ENCODE results near the gene GRPEL1.
"Not testable (repeated sequence)": the region's sequence is repeated elsewhere in the genome, so short reads cannot be mapped to it uniquely, and the experiment has no call there.

The GRPEL1 gene

GRCh38 chr4:7105276-7105675 is 37.4 kb upstream of the GRPEL1 start:
- no peaks in the 10 kb centered on the region for H3K79me2 ChIP-seq (ENCODE audit: control insufficient read depth, insufficient read depth, low read length)
- H4K5ac ChIP-seq (ENCODE audit: low read length): no peak overlapping the region
- no peak overlapping the region for H2BK120ac ChIP-seq (ENCODE audit: low read depth, low read length)
- no peak overlapping the region for H3K23ac ChIP-seq (ENCODE audit: low read length)
- H2AK5ac ChIP-seq (ENCODE audit: low read length): no peak overlapping the region
- no peaks in the 10 kb centered on the region for H3K79me1 ChIP-seq (ENCODE audit: low read length)
- H3K27me3 ChIP-seq (ENCODE audit: insufficient read depth, low read length, poor library complexity): no peaks in the 10 kb centered on the region
- DNase-seq: no peak
- H3K18ac ChIP-seq (ENCODE audit: low read length): no peak overlapping the region
- H3K56ac ChIP-seq (ENCODE audit: low read length): no peak overlapping the region
- H3K4me2 ChIP-seq (ENCODE audit: low read length): no peak overlapping the region
- H3K9ac ChIP-seq (ENCODE audit: low read length): no peak overlapping the region
- H3K4me1 ChIP-seq (ENCODE audit: control insufficient read depth, low read depth, low read length): peaks cover 2% of the 10 kb centered on the region
- H4K8ac ChIP-seq (ENCODE audit: low read depth, low read length): no peak overlapping the region
- H2BK15ac ChIP-seq (replicated peaks; ENCODE audit: low read depth): no peak overlapping the region
- no peak overlapping the region for H3K27ac ChIP-seq (ENCODE audit: low read depth, low read length)
- H3K4me3 ChIP-seq (ENCODE audit: low read length): no peak overlapping the region
- no peak overlapping the region for H3K4ac ChIP-seq (ENCODE audit: low read depth, low read length)
- H2BK5ac ChIP-seq (ENCODE audit: low read length): no peak overlapping the region
- WGBS (ENCODE audit: extremely low coverage, insufficient coverage, low lambda C conversion rate): no CpG with 5 or more reads among the region's 15 CpGs
- no peaks in the 10 kb centered on the region for H3K36me3 ChIP-seq (ENCODE audit: control insufficient read depth, insufficient read depth, low read length)

- Histone ChIP-seq H2BK15ac (replicated peaks; ENCODE audit: low read depth) (no peak overlapping the region), H4K8ac (ENCODE audit: low read depth, low read length) (no peak overlapping the region), H3K79me2 (ENCODE audit: control insufficient read depth, insufficient read depth, low read length) (no peaks in the 10 kb centered on the region), H4K5ac (ENCODE audit: low read length) (no peak overlapping the region), H3K4me2 (ENCODE audit: low read length) (no peak overlapping the region), H2BK5ac (ENCODE audit: low read length) (no peak overlapping the region), H2BK120ac (ENCODE audit: low read depth, low read length) (no peak overlapping the region), H3K27ac (ENCODE audit: low read depth, low read length) (no peak overlapping the region), H3K27me3 (ENCODE audit: insufficient read depth, low read length, poor library complexity) (no peaks in the 10 kb centered on the region), H3K18ac (ENCODE audit: low read length) (no peak overlapping the region), H3K9ac (ENCODE audit: low read length) (no peak overlapping the region), H3K36me3 (ENCODE audit: control insufficient read depth, insufficient read depth, low read length) (no peaks in the 10 kb centered on the region), H3K4me3 (ENCODE audit: low read length) (no peak overlapping the region), H3K56ac (ENCODE audit: low read length) (no peak overlapping the region), H3K79me1 (ENCODE audit: low read length) (no peaks in the 10 kb centered on the region), H3K4ac (ENCODE audit: low read depth, low read length) (no peak overlapping the region), H3K23ac (ENCODE audit: low read length) (no peak overlapping the region), H2AK5ac (ENCODE audit: low read length) (no peak overlapping the region), H3K4me1 (ENCODE audit: control insufficient read depth, low read depth, low read length) (peaks cover 2% of the 10 kb centered on the region)
- no peak for DNase-seq
- no CpG with 5 or more reads among the region's 7 CpGs for WGBS (ENCODE audit: extremely low coverage, insufficient coverage, low lambda C conversion rate)
Measured at GRCh38 chr4:7104366-7105031, 36.6 kb upstream of the GRPEL1 start.

- H3K4ac ChIP-seq (ENCODE audit: low read depth, low read length): no peak overlapping the region
- no peak overlapping the region for H2BK120ac ChIP-seq (ENCODE audit: low read depth, low read length)
- H3K27ac ChIP-seq (ENCODE audit: low read depth, low read length): no peak overlapping the region
- H3K27me3 ChIP-seq (ENCODE audit: insufficient read depth, low read length, poor library complexity): no peaks in the 10 kb centered on the region
- no peak overlapping the region for H3K56ac ChIP-seq (ENCODE audit: low read length)
- H3K79me2 ChIP-seq (ENCODE audit: control insufficient read depth, insufficient read depth, low read length): no peaks in the 10 kb centered on the region
- H4K5ac ChIP-seq (ENCODE audit: low read length): no peak overlapping the region
- peaks cover 2% of the 10 kb centered on the region for H3K4me1 ChIP-seq (ENCODE audit: control insufficient read depth, low read depth, low read length)
- no peak overlapping the region for H4K8ac ChIP-seq (ENCODE audit: low read depth, low read length)
- no peak overlapping the region for H2AK5ac ChIP-seq (ENCODE audit: low read length)
- no peak overlapping the region for H2BK15ac ChIP-seq (replicated peaks; ENCODE audit: low read depth)
- H3K4me3 ChIP-seq (ENCODE audit: low read length): no peak overlapping the region
- WGBS (ENCODE audit: extremely low coverage, insufficient coverage, low lambda C conversion rate): no CpG with 5 or more reads among the region's 21 CpGs
- H3K79me1 ChIP-seq (ENCODE audit: low read length): no peaks in the 10 kb centered on the region
- DNase-seq: peak; percentile 4
- H3K4me2 ChIP-seq (ENCODE audit: low read length): no peak overlapping the region
- H2BK5ac ChIP-seq (ENCODE audit: low read length): no peak overlapping the region
- H3K23ac ChIP-seq (ENCODE audit: low read length): no peak overlapping the region
- no peak overlapping the region for H3K9ac ChIP-seq (ENCODE audit: low read length)
- H3K18ac ChIP-seq (ENCODE audit: low read length): no peak overlapping the region
- H3K36me3 ChIP-seq (ENCODE audit: control insufficient read depth, insufficient read depth, low read length): no peaks in the 10 kb centered on the region
Measured at GRCh38 chr4:7103607-7104365, 35.9 kb upstream of the GRPEL1 start.

- peak; percentile 83 for DNase-seq
- H3K9ac ChIP-seq (ENCODE audit: low read length): peak overlapping the region; percentile 77
- no peaks in the 10 kb centered on the region for H3K79me2 ChIP-seq (ENCODE audit: control insufficient read depth, insufficient read depth, low read length)
- peaks cover 2% of the 10 kb centered on the region for H3K4me1 ChIP-seq (ENCODE audit: control insufficient read depth, low read depth, low read length)
- peak overlapping the region; percentile 70 for H3K4me3 ChIP-seq (ENCODE audit: low read length)
- no peak overlapping the region for H3K18ac ChIP-seq (ENCODE audit: low read length)
- no peaks in the 10 kb centered on the region for H3K79me1 ChIP-seq (ENCODE audit: low read length)
- H3K4me2 ChIP-seq (ENCODE audit: low read length): peak overlapping the region; percentile 88
- H3K27me3 ChIP-seq (ENCODE audit: insufficient read depth, low read length, poor library complexity): peaks cover under 1% of the 10 kb centered on the region
- no peak overlapping the region for H2BK15ac ChIP-seq (replicated peaks; ENCODE audit: low read depth)
- H3K27ac ChIP-seq (ENCODE audit: low read depth, low read length): no peak overlapping the region
- no CpG with 5 or more reads among the region's 35 CpGs for WGBS (ENCODE audit: extremely low coverage, insufficient coverage, low lambda C conversion rate)
- H3K56ac ChIP-seq (ENCODE audit: low read length): peak overlapping the region; percentile 89
- no peak overlapping the region for H4K8ac ChIP-seq (ENCODE audit: low read depth, low read length)
- no peak overlapping the region for H2AK5ac ChIP-seq (ENCODE audit: low read length)
- no peak overlapping the region for H2BK5ac ChIP-seq (ENCODE audit: low read length)
- H3K4ac ChIP-seq (ENCODE audit: low read depth, low read length): no peak overlapping the region
- no peak overlapping the region for H2BK120ac ChIP-seq (ENCODE audit: low read depth, low read length)
- no peak overlapping the region for H4K5ac ChIP-seq (ENCODE audit: low read length)
- no peaks in the 10 kb centered on the region for H3K36me3 ChIP-seq (ENCODE audit: control insufficient read depth, insufficient read depth, low read length)
- H3K23ac ChIP-seq (ENCODE audit: low read length): no peak overlapping the region
Measured at GRCh38 chr4:7103031-7103606, 35.3 kb upstream of the GRPEL1 start.

GRCh38 chr4:7102516-7102909 is 34.6 kb upstream of the GRPEL1 start:
- H3K27me3 ChIP-seq (ENCODE audit: insufficient read depth, low read length, poor library complexity); H2BK15ac ChIP-seq (replicated peaks; ENCODE audit: low read depth); H2BK5ac ChIP-seq (ENCODE audit: low read length); H3K23ac ChIP-seq (ENCODE audit: low read length); H2BK120ac ChIP-seq (ENCODE audit: low read depth, low read length); H3K79me2 ChIP-seq (ENCODE audit: control insufficient read depth, insufficient read depth, low read length); H3K4me3 ChIP-seq (ENCODE audit: low read length); H3K27ac ChIP-seq (ENCODE audit: low read depth, low read length); H3K18ac ChIP-seq (ENCODE audit: low read length); H3K4ac ChIP-seq (ENCODE audit: low read depth, low read length); H3K79me1 ChIP-seq (ENCODE audit: low read length); H2AK5ac ChIP-seq (ENCODE audit: low read length); H3K4me1 ChIP-seq (ENCODE audit: control insufficient read depth, low read depth, low read length); H4K8ac ChIP-seq (ENCODE audit: low read depth, low read length); DNase-seq; H3K36me3 ChIP-seq (ENCODE audit: control insufficient read depth, insufficient read depth, low read length); H4K5ac ChIP-seq (ENCODE audit: low read length): not testable (repeated sequence)
- Histone ChIP-seq H3K9ac (ENCODE audit: low read length) (peak overlapping the region; percentile 67), H3K4me2 (ENCODE audit: low read length) (peak overlapping the region; percentile 88), H3K56ac (ENCODE audit: low read length) (peak overlapping the region; percentile 89)
- no CpG with 5 or more reads among the region's 12 CpGs for WGBS (ENCODE audit: extremely low coverage, insufficient coverage, low lambda C conversion rate)
